ENCODE data around the gene FAM53B. TPM values are rescaled to one million over a fixed set of nuclear protein-coding genes. Genes with fewer than 3 reads are reported as not detected.

FAM53B gene
- total RNA-seq, 1 donor from 2014 or later = 19.3 TPM

DNA sequence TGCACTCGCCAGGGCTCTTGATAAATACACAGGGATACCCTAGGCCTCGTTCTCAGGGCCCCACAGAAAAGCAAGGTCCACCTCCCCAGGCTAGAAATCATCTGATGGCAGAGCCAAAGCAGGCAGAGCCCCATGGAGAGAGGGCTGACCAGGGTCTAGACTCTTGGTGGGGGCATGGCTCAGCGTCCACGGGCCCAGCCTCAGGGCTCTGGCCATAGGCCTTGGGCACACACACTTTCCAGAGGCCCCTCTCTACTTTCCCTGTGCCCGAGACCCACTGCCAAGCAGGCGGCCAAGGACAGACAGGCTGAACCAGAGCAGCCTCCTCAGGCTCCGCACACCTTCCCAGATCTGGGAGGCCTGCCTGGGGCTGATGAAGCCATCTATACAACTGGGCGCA lies 64.8 kb downstream of the FAM53B start:
- DNase-seq (ENCODE audit: low spot score) = no peak

DNA sequence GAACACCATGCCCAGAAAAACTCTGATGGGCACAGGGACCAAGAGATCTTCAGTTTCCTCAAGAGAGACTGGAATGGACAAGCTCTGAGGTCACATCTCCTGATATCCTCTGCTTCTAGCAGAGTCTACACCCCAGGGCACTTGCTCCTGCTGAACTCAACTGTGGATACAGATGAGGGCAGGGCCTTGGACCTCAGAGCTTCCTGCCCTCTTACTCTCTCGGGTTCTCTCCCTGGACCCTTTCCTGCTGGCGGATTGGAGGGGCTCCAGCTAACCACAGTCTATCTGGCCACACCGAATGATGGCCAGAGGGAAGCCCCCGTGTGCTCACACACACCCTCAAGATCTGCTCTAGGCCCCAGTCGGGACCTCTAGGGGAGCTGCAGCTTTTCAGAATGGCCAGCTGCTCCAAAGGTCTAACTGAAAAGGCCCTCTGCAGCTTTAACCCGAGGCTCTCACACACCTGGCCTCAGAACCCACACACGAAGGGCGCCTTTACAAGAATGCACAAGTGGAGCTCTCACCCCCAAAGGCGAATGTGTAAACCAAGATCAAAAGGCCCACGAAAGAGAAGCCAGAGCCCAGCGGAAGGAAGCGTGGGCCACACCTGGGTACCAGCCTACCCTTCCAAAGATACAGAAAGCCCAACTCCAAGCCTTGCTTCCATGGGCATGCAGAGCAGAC lies 65.5 kb downstream of the FAM53B start:
- DNase-seq (ENCODE audit: low spot score) = no peak

DNA sequence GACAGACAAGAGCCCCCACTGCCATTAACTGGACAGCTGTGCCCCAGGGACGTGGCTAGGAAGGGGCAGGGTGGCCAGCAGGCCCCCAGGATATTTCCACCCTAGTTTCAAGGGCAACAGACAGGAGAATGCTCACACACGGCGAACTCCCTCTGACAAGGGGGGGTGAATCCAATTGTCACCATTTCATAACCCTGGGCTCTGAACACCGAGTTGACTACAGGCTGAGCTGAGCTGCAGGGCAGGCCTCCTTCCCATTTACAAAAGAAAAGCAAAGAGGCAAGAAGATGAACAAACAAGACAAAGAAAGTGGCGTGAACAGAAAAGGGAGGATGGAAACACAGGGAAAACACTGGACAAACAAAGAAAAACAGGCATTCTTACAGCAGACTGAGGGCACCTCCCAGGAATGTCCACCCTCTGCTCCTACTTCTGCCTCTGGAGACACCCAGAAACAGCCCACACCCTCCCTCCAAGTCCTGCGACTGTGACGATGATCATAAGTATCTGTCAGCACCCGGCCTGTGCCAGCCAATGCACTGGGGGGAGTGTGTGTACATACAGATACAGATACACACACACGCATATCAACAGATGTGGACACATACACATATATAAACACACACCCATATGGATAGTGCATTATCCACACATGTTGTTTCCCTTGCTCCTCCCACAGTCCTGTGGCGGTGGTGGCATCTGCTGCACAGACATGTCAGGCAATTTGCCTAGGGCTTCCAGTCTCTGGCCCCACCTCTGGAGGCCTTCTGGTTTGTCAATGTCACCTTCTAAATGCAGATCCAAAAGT lies 66.2 kb downstream of the FAM53B start:
- no peak for DNase-seq (ENCODE audit: low spot score)

DNA sequence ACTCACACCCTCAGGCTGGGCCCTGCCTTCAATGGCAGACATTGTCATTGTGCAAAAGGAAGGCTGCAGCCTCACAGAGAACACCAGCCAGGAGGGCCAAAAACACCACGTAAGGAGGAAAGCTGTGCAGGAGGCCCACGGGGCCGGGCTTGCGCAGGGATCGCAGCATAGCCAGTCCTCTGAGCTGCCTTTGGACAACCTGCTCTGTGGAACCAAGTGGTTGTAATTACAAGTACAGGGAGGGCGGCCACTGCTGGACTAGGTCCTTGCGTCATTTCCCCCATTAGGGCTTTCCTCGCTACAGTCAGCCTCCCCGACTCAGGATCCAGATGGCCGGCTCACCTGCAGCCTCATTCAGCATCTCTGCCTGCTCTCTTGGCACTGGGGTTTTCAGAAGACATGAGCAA lies 66.9 kb downstream of the FAM53B start:
- no peak for DNase-seq (ENCODE audit: low spot score)

GRCh38 chr10:124676416-124677062 lies 67.6 kb downstream of the FAM53B start:
- DNase-seq (ENCODE audit: low spot score) = no peak

DNA sequence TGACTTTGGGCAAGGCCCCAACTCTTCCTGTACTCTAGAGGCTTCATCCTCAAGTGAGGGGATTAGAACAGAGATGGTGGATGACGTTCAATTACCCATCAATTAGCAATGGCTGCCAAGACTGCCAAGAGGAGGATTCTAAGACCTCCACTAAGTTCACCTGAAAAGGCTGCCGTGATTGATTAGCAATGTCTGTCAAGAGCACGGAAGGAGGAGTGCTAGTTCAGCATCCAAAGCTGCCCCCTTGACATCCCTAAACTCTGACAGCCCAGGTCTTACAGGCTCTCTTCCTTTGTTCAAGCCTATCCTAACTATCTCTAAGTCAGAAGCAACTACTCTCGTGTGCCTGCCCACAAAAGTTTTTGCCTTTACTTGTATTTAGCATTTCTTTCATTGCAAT lies 68.4 kb downstream of the FAM53B start:
- DNase-seq (ENCODE audit: low spot score) = no peak

- no peak for DNase-seq (ENCODE audit: low spot score)
Observed at GRCh38 chr10:124675261-124675660, 68.9 kb downstream of the FAM53B start.

DNA sequence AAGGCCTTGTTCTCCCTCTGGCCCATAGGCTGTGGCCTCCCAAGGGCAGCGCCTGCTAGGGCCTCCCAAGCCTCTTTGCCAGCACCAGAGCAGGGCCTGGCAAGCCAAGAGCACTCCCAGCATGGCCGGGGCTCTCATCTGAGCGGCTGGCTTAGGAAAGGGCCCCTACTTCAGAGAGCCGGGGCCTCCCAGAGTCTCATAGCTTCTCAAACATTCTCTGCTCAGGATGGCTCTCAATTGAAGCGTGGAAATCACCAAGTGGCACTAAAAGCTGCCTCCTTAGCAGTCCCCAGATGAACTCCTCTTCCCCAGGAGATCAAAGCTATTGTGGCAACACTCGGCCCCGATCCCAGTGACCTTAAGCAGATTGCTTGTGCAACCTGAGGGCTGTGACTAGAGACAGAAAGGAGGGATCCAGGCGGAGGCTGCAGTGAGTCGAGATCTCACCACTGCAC lies 69.4 kb downstream of the FAM53B start:
- DNase-seq (ENCODE audit: low spot score) = peak; percentile 21

- DNase-seq (ENCODE audit: low spot score) = peak; percentile 61
Observed at GRCh38 chr10:124672181-124672638, 72.0 kb downstream of the FAM53B start.

DNA sequence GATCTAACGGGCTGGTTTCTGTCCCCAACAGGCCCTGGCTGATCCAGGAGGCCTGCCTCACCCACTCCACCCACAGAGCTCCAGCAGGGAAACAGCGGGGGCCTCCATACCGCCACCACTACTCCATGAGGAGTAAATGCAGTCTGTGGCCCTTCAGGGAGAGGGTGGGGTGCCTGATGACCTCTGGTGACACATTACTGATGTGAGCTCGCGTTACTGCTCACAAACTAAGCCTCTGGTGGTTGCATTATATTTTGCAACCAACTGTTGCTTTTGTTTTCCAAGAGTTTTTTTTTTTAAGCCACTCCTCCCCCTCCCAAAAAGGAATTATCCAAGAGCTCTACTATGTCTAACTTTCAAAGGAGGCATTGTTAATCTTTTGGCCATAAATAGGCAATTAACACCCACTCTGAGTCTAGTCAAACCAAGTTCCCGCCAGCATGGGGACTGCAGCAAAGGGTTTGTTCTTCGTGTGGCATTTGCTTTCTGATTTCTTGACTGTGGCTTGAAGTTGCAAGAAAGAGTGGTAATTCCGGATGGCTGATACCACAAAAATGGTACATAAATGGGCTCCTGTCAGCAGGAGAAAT lies 72.6 kb downstream of the FAM53B start:
- DNase-seq (ENCODE audit: low spot score) = no peak

GRCh38 chr10:124670849-124671248 lies 73.3 kb downstream of the FAM53B start:
- DNase-seq (ENCODE audit: low spot score) = no peak

DNA sequence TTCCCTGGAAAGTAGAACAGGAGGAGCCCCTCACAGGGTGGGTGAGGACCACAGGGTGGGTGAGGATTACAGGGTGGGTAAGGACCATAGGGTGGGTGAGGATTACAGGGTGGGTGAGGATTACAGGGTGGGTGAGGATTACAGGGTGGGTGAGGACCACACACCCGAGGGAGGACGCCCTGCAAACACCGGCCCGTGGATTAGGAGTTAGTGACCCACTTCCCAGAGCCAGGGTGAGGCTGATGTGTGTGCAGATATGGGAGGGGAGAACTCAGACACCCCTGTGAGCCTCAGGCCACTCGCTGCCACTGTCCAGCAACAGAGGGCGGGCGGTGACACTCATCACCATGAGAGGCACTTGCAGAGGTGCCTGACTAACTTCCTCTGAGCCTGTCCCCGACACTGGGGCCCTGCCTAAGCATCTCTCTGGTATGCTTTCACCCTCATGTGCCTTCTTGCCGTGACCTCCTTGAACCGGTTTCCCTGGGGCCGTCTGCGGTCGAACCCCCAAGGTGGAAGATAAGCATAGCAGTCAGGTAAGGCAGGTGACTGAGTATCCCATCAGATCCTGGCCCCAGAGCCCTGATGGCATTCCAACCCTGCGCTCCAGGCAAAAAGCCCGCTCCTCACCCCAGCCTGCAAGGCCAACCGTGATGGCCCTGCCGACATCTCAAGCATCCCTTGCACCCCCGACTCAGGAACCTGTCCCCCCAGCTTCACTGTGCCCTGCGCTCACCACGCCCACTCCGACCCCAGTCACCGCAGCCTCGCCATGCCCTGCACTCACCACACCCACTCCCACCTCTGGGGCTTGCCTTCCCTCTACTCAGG lies 74.1 kb downstream of the FAM53B start:
- DNase-seq (ENCODE audit: low spot score) = no peak

GRCh38 chr10:124669141-124669823 lies 74.9 kb downstream of the FAM53B start:
- DNase-seq (ENCODE audit: low spot score) = no peak

DNA sequence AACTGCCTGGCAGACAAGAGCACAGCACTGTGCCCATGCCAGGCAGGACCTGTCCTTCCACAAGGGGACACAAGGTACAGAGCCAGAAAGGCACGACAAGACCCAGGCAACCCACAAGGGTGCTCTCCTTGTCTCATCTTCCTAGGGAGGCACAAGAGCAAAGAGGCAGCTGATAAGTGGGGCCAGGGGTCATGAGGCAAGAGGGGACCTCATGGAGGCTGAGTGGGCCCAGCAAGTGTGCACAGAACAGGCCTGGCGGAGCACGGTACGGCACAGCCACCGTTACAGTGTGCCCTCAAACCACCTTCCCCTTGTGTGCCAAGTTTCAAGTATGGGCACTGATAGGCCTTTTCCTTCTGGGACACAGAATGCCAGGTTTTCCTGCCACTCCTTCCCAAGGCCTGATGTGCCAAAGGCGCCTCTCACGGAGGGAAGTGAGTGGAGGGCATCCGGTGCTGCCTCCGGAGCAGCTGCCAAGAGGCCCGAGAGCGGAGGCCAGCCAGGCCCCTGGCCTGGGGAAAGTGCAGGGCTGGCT lies 75.6 kb downstream of the FAM53B start:
- no peak for DNase-seq (ENCODE audit: low spot score)

DNA sequence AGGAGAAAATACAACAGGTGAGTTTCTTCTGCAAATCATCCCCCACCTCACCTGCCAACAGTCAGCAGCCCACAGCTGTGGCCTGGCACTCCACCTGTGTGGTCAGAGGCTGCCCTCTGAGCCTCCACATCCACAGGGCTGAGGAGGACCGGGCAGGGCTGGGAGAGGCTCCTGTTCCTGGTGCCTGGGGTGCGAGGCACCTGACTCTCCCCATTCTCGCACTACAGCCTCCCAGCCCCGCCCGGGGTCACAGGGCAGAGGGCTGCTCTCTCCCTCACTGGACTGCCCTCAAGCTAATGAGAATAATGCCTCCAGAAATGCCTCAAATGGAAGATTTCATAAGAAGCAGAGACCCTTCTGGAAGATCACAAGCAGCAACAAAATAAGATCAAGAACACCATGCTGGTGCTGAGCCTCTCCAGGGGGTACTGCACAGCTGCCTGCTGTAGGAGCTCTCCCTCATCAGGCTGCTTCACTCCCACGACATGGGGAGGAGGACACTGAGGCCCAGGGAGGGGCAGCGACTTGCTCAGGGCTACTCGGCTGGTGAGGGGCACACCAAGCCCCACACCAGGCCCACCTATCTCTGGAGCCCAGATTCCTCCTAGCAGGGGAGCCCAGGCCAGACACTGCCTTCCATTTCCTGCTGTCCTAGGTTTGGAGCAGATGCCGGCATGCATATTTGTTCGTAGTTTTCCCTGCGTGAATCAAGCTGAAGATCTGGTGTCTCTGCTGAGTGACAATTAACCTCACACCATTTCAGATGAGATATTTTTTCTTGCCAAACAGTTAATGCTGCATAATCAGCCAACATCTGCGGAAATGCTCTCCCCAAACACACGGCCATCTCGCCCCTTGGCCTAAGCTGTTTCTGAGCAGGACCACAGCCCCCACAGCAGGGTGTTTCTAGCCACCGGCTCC lies 76.5 kb downstream of the FAM53B start:
- no peak for DNase-seq (ENCODE audit: low spot score)

DNA sequence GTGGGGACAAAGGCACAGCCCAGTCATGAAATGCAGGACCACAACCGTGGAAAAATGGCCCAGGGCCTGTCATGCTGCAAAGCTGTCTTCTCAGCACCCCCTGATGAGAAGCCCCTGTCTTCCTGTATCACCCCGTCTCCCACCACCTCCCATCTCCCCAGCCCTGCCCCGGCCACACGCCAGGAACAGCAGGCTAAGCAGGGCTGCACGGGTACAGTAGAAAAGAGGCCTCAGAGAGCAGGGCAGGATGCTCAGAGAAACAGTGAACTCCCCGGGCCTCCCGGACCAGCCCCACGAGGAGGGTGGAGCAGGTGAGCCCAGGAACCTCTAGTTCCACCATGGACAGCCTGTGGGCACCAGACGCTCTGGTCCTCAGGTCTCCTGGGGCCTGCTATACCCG lies 77.7 kb downstream of the FAM53B start:
- DNase-seq (ENCODE audit: low spot score) = no peak

DNA sequence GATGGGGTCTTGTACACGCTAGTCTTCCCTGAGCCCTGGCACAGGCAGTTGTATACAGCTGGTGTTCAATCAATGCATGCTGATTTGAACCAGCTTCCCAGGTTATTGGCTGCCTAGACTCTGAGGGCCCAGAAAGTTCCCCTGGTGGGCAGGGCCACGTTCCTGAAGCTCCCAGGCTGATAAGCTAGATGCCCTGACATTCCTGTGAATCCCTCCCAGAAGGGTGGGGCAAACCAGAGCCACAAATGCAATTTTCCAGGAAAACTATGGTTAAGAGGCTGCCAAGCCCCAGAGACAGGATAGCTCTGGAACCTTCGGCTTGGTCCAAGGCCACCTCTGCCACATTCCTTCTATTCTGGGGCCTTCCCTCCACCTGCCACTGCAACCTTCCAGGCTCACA lies 78.2 kb downstream of the FAM53B start:
- peak; percentile 59 for DNase-seq (ENCODE audit: low spot score)

DNA sequence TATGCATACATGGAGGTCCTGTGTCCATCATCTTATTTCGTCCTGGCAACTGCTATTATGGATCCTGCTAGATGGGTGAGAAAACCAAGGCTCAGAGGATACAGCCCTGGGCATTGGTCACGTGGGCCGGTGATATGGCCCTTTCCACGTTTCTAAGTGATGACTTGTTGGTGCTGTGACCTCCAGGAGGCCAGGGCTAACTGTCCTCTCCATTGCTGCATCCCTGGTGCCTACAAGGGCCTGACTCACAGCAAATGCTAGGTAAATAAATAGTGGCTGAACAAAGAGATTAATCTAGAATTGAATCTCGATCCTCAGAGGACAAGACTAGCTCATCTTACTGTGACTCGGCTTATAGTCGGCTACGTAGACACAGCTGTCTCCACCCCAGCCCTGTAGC lies 78.6 kb downstream of the FAM53B start:
- DNase-seq (ENCODE audit: low spot score) = no peak

DNA sequence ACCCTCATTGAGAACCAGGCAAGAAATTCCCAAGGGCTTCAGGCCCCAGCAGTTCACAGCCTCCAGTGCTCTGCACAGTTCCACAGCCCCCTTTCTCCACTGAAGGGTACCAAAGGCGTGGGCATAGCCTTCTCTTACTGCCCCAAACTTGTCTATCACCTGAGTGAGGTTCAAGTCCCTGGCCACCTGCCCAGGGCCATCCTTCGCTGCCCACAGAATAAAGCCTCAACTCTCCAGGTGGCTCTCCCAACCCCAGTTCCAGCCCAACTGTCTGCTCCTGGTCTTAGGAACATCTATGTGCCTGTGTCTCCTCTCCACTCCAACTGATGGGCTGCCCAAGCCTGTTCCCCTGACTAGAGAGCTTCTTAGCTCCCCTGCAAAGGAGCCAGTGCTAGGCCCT lies 79.1 kb downstream of the FAM53B start:
- no peak for DNase-seq (ENCODE audit: low spot score)
